Keratinocyte (primary cell): ENCODE measurements around the gene BMPER.

Experiments used
- CTCF ChIP-seq, 3 experiments: IDR thresholded peaks in 1 of 3; conservative IDR thresholded peaks in 1 of 3; optimal IDR thresholded peaks in 1 of 3; 2 replicates in 2 of 3; 3 replicates in 1 of 3; pipeline versions ENCODE3 to v1.5.1; 2011; ENCODE audit warnings: low read length in 3 of 3, mild to moderate bottlenecking in 3 of 3, moderate library complexity in 2 of 3, control low read depth in 1 of 3, inconsistent platforms in 1 of 3; ENCODE audit not compliant: insufficient read depth in 2 of 3; ENCODE audit errors: extremely low read depth in 1 of 3
- EZH2 ChIP-seq: IDR thresholded peaks from one replicate; pipeline ENCODE4 v1.6.1; 2012; ENCODE audit warnings: inconsistent platforms, mild to moderate bottlenecking, low read length, moderate library complexity

DNA sequence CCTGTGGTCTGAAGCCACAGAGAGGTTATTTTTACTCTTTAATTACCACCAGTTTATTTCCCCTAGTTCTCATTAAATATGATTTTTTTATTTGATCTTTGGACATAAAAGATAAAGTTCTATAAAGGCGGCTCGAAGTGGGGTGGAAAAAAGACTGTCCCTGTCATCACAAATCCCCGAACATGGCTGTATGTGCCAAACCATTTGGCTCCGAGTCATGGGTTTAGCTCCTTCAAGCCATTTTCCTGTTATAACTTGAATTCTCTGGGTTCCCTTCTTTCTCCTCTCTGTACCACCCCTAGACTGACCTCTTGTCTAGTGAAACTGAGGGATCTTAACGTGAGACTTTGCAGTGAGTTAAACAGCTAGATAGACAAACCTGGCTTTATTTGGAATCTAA is 181.6 kb downstream of the BMPER start:
- TF ChIP-seq CTCF (optimal IDR thresholded peaks at IDR 0.05 in 1 of 3, IDR thresholded peaks at IDR 0.05 in 1 of 3, conservative IDR thresholded peaks at IDR 0.05 in 1 of 3; ENCODE audit: extremely low read depth in 1 of 3, insufficient read depth in 2 of 3, low read length in 3 of 3) (no peak), EZH2 (no peak)
